ENCODE data around the gene NFX1. TPM values are rescaled to one million over a fixed set of nuclear protein-coding genes. Genes with fewer than 3 reads are reported as not detected.
"Not testable (repeated sequence)": the region's sequence is repeated elsewhere in the genome, so short reads cannot be mapped to it uniquely, and the experiment has no call there.

Gene NFX1
- total and polyA plus RNA-seq, 2 donors = 15.5 to 23.3 TPM

DNA sequence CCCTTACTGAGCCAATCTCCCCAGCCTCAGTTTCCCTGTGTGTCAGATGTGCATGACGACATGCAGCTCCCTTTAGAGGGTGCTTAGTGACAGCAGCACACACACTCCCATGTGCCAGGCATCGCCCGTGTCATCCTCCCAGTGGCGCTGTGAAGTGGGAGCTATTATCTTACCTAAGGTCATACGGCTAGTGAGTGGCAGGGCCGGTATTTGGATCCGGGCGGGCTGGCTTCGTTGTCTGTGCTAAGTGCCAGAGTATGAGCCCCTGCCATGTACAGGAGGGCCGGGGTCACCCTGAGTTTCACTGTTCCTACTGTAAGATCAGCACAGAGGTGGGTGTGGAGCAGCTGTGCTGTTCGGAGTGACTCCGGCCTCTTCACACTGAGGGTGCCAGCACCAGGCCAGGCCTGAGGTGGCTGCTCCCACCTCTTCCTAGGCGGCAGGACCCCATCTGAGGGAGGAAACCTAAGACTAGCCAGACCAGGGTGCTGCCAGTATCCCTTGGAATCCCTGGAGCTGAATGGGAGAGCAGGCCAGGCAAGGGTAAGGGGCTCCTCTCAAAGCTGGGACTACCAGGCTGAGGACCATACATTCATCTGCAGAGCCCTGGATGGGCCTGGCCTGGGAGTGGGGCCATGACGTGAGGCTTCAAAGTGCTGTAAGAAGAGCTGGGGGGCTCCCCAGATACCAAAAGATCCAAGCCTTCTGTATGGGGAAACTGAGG lies 89.5 kb downstream of the NFX1 start:
- H3K9me3 ChIP-seq (ENCODE audit: control insufficient read depth in 2 of 2, insufficient read depth in 1 of 2, low read length in 1 of 2) = peaks cover 0 to 6% of the 10 kb centered on the region in 2 donors
- no peak overlapping the region for H3K4me3 ChIP-seq (ENCODE audit: low read length in 2 of 2)
- peaks cover 8 to 22% of the 10 kb centered on the region in 2 donors for H3K4me1 ChIP-seq (ENCODE audit: control insufficient read depth in 2 of 2, insufficient read depth in 2 of 2, low read length in 2 of 2)
- H3K36me3 ChIP-seq (ENCODE audit: control insufficient read depth in 2 of 2, insufficient read depth in 2 of 2, low read length in 1 of 2) = no peaks in the 10 kb centered on the region
- no peaks in the 10 kb centered on the region for H3K27me3 ChIP-seq (ENCODE audit: control insufficient read depth in 2 of 2, insufficient read depth in 1 of 2, low read length in 1 of 2)
- WGBS = 96% methylated on average over 14 of the region's 14 CpGs
- no peak for DNase-seq (ENCODE audit: low read depth in 6 of 9, low spot score in 9 of 9)
- H3K27ac ChIP-seq (ENCODE audit: low read depth in 1 of 2, low read length in 1 of 2) = no peak overlapping the region

GRCh38 chr9:33380390-33381094 lies 90.2 kb downstream of the NFX1 start:
- no peak for DNase-seq (ENCODE audit: low read depth in 6 of 9, low spot score in 9 of 9)
- H3K36me3 ChIP-seq (ENCODE audit: control insufficient read depth in 2 of 2, insufficient read depth in 2 of 2, low read length in 1 of 2) = no peaks in the 10 kb centered on the region
- no peaks in the 10 kb centered on the region for H3K27me3 ChIP-seq (ENCODE audit: control insufficient read depth in 2 of 2, insufficient read depth in 1 of 2, low read length in 1 of 2)
- peaks cover 4 to 14% of the 10 kb centered on the region in 2 donors for H3K4me1 ChIP-seq (ENCODE audit: control insufficient read depth in 2 of 2, insufficient read depth in 2 of 2, low read length in 2 of 2)
- H3K4me3 ChIP-seq (ENCODE audit: low read length in 2 of 2) = no peak overlapping the region
- peaks cover 0 to 2% of the 10 kb centered on the region in 2 donors for H3K9me3 ChIP-seq (ENCODE audit: control insufficient read depth in 2 of 2, insufficient read depth in 1 of 2, low read length in 1 of 2)
- WGBS = 97% methylated on average over 5 of the region's 5 CpGs
- no peak overlapping the region for H3K27ac ChIP-seq (ENCODE audit: low read depth in 1 of 2, low read length in 1 of 2)

GRCh38 chr9:33381231-33381791 lies 91.0 kb downstream of the NFX1 start:
- no peak for DNase-seq (ENCODE audit: low read depth in 6 of 9, low spot score in 9 of 9)
- Histone ChIP-seq H3K9me3 (ENCODE audit: control insufficient read depth in 2 of 2, insufficient read depth in 1 of 2, low read length in 1 of 2) (no peaks in the 10 kb centered on the region), H3K27me3 (ENCODE audit: control insufficient read depth in 2 of 2, insufficient read depth in 1 of 2, low read length in 1 of 2) (no peaks in the 10 kb centered on the region), H3K27ac (ENCODE audit: low read depth in 1 of 2, low read length in 1 of 2) (no peak overlapping the region), H3K36me3 (ENCODE audit: control insufficient read depth in 2 of 2, insufficient read depth in 2 of 2, low read length in 1 of 2) (no peaks in the 10 kb centered on the region), H3K4me1 (ENCODE audit: control insufficient read depth in 2 of 2, insufficient read depth in 2 of 2, low read length in 2 of 2) (peaks cover 0 to 8% of the 10 kb centered on the region in 2 donors), H3K4me3 (ENCODE audit: low read length in 2 of 2) (no peak overlapping the region)
- WGBS = 94% methylated on average over 11 of the region's 11 CpGs

DNA sequence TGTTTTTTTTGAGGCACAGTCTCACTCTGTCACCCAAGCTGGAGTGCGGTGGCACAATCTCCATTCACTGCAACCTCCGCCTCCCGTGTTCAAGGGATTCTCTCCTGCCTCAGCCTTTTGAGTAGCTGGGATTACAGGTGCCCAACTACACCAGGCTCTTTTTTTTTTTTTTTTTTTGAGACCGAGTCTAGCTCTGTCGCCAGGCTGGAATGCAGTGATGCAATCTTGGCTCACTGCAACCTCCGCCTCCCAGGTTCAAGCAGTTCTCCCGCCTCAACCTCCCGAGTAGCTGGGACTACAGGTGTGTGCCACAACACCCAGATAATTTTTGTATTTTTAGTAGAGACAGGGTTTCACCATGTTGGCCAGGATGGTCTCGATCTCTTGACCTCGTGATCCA lies 92.1 kb downstream of the NFX1 start:
- not testable (repeated sequence) for H3K27ac ChIP-seq (ENCODE audit: low read depth in 1 of 2, low read length in 1 of 2); H3K4me3 ChIP-seq (ENCODE audit: low read length in 2 of 2); H3K27me3 ChIP-seq (ENCODE audit: control insufficient read depth in 2 of 2, insufficient read depth in 1 of 2, low read length in 1 of 2); H3K36me3 ChIP-seq (ENCODE audit: control insufficient read depth in 2 of 2, insufficient read depth in 2 of 2, low read length in 1 of 2); DNase-seq (ENCODE audit: low read depth in 6 of 9, low spot score in 9 of 9); H3K4me1 ChIP-seq (ENCODE audit: control insufficient read depth in 2 of 2, insufficient read depth in 2 of 2, low read length in 2 of 2); H3K9me3 ChIP-seq (ENCODE audit: control insufficient read depth in 2 of 2, insufficient read depth in 1 of 2, low read length in 1 of 2)
- 94% methylated on average over 10 of the region's 10 CpGs for WGBS

GRCh38 chr9:33383396-33383795 lies 93.1 kb downstream of the NFX1 start:
- DNase-seq (ENCODE audit: low read depth in 6 of 9, low spot score in 9 of 9) = not testable (repeated sequence)

GRCh38 chr9:33385536-33385935 lies 95.2 kb downstream of the NFX1 start:
- H3K4me1 ChIP-seq (ENCODE audit: control insufficient read depth in 2 of 2, insufficient read depth in 2 of 2, low read length in 2 of 2); H3K9me3 ChIP-seq (ENCODE audit: control insufficient read depth in 2 of 2, insufficient read depth in 1 of 2, low read length in 1 of 2); H3K36me3 ChIP-seq (ENCODE audit: control insufficient read depth in 2 of 2, insufficient read depth in 2 of 2, low read length in 1 of 2); DNase-seq (ENCODE audit: low read depth in 6 of 9, low spot score in 9 of 9); H3K27me3 ChIP-seq (ENCODE audit: control insufficient read depth in 2 of 2, insufficient read depth in 1 of 2, low read length in 1 of 2); H3K27ac ChIP-seq (ENCODE audit: low read depth in 1 of 2, low read length in 1 of 2); H3K4me3 ChIP-seq (ENCODE audit: low read length in 2 of 2): not testable (repeated sequence)
- 97% methylated on average over 11 of the region's 11 CpGs for WGBS

More at GRCh38 chr9:33383396-33383795, 93.1 kb downstream of the NFX1 start:
- not testable (repeated sequence) for H3K4me1 ChIP-seq (ENCODE audit: control insufficient read depth in 2 of 2, insufficient read depth in 2 of 2, low read length in 2 of 2); H3K36me3 ChIP-seq (ENCODE audit: control insufficient read depth in 2 of 2, insufficient read depth in 2 of 2, low read length in 1 of 2); H3K4me3 ChIP-seq (ENCODE audit: low read length in 2 of 2); H3K27me3 ChIP-seq (ENCODE audit: control insufficient read depth in 2 of 2, insufficient read depth in 1 of 2, low read length in 1 of 2); H3K27ac ChIP-seq (ENCODE audit: low read depth in 1 of 2, low read length in 1 of 2); H3K9me3 ChIP-seq (ENCODE audit: control insufficient read depth in 2 of 2, insufficient read depth in 1 of 2, low read length in 1 of 2)
- 97% methylated on average over 11 of the region's 11 CpGs for WGBS

GRCh38 chr9:33385979-33386640 lies 95.8 kb downstream of the NFX1 start:
- H3K4me3 ChIP-seq (ENCODE audit: low read length in 2 of 2); H3K27me3 ChIP-seq (ENCODE audit: control insufficient read depth in 2 of 2, insufficient read depth in 1 of 2, low read length in 1 of 2); H3K27ac ChIP-seq (ENCODE audit: low read depth in 1 of 2, low read length in 1 of 2); H3K9me3 ChIP-seq (ENCODE audit: control insufficient read depth in 2 of 2, insufficient read depth in 1 of 2, low read length in 1 of 2); H3K36me3 ChIP-seq (ENCODE audit: control insufficient read depth in 2 of 2, insufficient read depth in 2 of 2, low read length in 1 of 2); DNase-seq (ENCODE audit: low read depth in 6 of 9, low spot score in 9 of 9); H3K4me1 ChIP-seq (ENCODE audit: control insufficient read depth in 2 of 2, insufficient read depth in 2 of 2, low read length in 2 of 2): not testable (repeated sequence)
- WGBS = 94% methylated on average over 23 of the region's 23 CpGs

- not testable (repeated sequence) for H3K27ac ChIP-seq (ENCODE audit: low read depth in 1 of 2, low read length in 1 of 2); H3K4me3 ChIP-seq (ENCODE audit: low read length in 2 of 2); DNase-seq (ENCODE audit: low read depth in 6 of 9, low spot score in 9 of 9); H3K27me3 ChIP-seq (ENCODE audit: control insufficient read depth in 2 of 2, insufficient read depth in 1 of 2, low read length in 1 of 2); H3K4me1 ChIP-seq (ENCODE audit: control insufficient read depth in 2 of 2, insufficient read depth in 2 of 2, low read length in 2 of 2); H3K9me3 ChIP-seq (ENCODE audit: control insufficient read depth in 2 of 2, insufficient read depth in 1 of 2, low read length in 1 of 2); H3K36me3 ChIP-seq (ENCODE audit: control insufficient read depth in 2 of 2, insufficient read depth in 2 of 2, low read length in 1 of 2)
- WGBS = 98% methylated on average over 14 of the region's 14 CpGs
Measured at GRCh38 chr9:33386641-33386996, 96.3 kb downstream of the NFX1 start.

GRCh38 chr9:33386998-33387397 lies 96.7 kb downstream of the NFX1 start:
- H3K4me3 ChIP-seq (ENCODE audit: low read length in 2 of 2); H3K4me1 ChIP-seq (ENCODE audit: control insufficient read depth in 2 of 2, insufficient read depth in 2 of 2, low read length in 2 of 2); H3K9me3 ChIP-seq (ENCODE audit: control insufficient read depth in 2 of 2, insufficient read depth in 1 of 2, low read length in 1 of 2); H3K27ac ChIP-seq (ENCODE audit: low read depth in 1 of 2, low read length in 1 of 2); H3K27me3 ChIP-seq (ENCODE audit: control insufficient read depth in 2 of 2, insufficient read depth in 1 of 2, low read length in 1 of 2); DNase-seq (ENCODE audit: low read depth in 6 of 9, low spot score in 9 of 9); H3K36me3 ChIP-seq (ENCODE audit: control insufficient read depth in 2 of 2, insufficient read depth in 2 of 2, low read length in 1 of 2): not testable (repeated sequence)
- WGBS = 84% methylated on average over 9 of the region's 9 CpGs
